HG02970 (cell line): Measurements from ENCODE around the gene PKNOX2.

ENCODE experiments used
- ATAC-seq: cut with Tn5 transposase; IDR thresholded peaks from one replicate; pipeline ENCODE4 v1.9.1; 2021; ENCODE audit warnings: mild to moderate bottlenecking, moderate library complexity, moderate number of reproducible peaks; ENCODE audit not compliant: unreplicated experiment, low FRiP score

PKNOX2 gene

GRCh38 chr11:125275905-125276618 is 111.5 kb downstream of the PKNOX2 start:
- ATAC-seq, result no peak

- ATAC-seq, result no peak
Observed at GRCh38 chr11:125276619-125276976, 112.0 kb downstream of the PKNOX2 start.

DNA sequence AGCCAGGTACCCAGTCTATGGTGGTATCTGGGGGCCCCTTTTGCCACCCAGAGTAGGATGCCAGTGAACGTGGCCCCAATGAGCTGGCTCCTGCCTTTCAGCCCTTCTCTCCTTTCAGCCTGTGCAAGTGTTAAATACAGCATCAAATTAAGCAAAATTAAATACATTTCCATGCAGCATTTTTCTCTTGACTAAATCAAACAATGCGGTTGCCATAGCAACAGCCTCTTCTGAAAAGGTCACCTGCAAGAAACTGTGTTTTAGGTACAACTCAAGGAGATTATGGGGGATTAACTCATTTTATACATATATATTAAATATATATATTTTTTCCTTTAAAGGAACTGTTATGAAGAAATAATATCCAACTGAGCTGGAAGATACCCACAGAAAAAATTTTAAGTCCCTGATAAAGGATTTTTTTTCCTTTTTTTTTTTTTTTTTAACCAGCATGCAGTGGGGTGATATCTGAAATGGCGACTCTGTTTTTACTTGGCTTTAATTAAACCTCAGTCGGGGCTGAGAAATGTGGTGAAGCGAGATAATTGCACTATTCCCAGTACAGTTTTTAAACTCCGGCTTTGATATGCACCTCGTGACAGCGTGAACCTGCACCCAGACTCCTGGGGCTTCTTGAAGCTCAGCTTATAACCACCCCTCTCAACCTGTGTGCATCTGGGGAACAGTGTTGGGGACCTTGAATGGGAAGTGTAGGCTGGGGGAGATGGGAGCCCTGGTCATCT is 115.3 kb downstream of the PKNOX2 start:
- ATAC-seq, result no peak

DNA sequence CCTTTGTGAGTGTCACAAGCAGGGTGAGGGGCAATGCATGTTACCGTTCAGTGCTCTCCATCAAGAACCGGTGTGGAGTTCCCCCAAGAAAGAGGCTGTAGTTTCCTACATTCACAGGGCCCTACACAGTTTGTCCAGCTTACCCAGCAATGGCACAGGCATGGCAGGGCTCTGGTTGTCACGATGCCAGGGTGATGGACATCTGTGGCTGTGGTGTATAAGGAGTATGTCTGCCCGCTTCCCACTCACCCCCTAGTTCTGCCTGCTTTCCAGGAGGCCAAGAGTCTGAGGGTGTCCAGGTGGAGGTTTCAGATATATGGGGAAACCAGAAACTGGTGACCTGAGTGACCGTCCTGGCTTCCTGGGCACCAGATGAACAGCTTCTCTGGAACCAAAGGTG is 116.1 kb downstream of the PKNOX2 start:
- ATAC-seq, result no peak

GRCh38 chr11:125281831-125282595 is 117.5 kb downstream of the PKNOX2 start:
- no peak for ATAC-seq

DNA sequence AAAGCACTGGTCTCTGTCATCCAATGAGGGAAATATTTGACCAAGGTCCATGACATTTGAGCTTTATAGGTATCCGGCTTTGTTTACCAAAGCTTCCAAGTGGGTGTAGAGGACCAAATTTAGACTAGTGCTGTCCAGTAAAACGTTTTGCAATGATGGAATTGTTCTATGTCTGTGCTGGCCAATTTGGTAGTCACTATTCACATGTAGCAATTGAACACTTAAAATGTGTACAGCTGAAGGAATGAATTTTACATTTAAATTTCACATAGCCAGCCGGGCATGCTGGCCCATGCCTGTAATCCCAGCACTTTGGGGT is 118.0 kb downstream of the PKNOX2 start:
- no peak for ATAC-seq

- no peak for ATAC-seq
Observed at GRCh38 chr11:125284245-125284850, 119.8 kb downstream of the PKNOX2 start.

GRCh38 chr11:125285844-125286243 is 121.3 kb downstream of the PKNOX2 start:
- no peak for ATAC-seq

DNA sequence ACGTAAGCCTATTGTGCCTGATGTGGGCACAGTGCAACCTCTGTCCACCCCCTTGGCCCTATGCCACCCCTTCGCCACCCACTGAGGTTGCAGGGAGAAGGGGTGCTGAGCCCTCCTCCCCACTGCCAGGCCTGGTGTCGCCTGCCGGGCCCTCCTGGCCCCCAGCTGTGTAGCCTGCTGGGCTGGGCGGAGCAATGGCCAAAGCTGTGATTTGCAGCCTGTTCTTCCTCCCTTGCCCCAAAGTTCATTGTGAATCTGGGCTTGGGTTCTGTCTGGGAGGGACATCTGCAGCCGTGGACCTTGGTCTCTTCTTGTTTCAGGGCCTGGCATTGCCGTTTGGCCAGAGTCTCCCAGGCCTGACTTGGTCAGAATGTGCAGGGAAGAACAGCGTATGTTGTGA is 121.9 kb downstream of the PKNOX2 start:
- no peak for ATAC-seq

GRCh38 chr11:125287491-125288210 is 123.1 kb downstream of the PKNOX2 start:
- ATAC-seq, result no peak

DNA sequence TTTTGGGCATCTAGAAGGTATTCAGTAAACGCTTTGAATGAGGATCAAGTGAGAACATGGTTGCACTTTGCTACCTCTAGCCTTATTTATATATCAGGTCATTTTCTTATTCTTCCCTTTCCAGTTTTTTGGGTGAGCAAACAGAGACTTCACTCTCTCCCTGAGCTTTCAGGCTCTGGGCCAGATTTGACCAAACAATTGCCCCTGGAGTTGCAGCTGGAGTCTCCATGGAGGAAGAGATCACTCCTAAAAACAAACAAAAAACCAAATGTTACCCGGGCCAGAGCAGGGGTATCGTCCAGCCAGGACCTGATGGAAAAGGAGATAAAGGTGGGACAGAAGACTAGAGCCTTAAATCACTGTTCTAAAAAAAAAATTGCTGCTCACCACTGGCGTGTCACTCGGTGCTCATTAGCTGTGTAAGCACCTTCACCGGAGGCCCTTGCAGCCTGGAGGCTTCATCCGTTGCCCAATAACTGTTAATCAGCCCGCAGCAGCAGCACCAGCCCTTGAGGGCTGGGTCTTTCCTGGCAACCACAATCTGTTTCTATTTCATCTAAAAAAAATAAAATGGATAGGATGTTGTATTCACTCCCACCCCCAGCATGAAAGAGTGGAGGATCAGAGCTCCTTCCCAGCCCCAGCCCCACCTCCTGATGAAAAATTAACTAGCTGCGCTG is 125.0 kb downstream of the PKNOX2 start:
- ATAC-seq, result no peak

DNA sequence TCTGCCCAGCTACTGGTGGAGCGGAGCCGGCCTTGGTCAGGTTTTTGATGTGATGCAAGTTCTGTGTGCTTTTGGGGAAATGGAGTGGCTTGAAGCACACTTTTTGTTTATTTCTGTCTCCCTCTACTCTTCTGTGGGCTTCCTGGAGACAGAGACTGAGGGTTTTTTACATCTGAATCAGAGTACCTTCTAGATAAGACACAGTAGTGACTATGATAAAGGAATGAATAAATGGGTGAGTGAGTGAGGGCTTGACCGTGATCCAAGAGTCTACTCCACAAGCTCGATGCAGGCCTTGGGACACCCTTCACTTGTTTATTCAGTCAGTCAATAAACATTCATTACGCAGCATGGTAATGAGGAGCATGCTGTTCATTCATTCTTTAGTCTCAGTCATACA is 125.7 kb downstream of the PKNOX2 start:
- no peak for ATAC-seq

DNA sequence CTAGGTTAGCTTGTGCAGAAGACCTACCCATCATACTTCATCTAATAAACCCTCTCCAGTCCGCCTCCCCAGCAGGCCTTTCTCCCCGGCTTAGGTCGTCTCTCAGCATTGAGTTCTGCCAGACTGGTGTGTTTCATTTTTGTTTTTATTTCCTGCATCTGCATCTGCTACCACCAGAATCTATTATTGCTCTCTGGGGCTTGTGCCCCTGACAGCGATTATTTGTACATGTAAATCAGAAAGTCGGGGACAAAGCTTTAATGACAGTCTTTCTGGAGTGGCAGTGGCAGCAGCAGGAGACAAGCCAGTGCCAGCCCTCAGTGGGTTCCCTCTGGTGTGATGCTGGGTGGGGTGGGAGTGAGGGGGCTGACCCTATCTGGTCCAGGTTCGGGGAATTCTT is 127.5 kb downstream of the PKNOX2 start:
- no peak for ATAC-seq

DNA sequence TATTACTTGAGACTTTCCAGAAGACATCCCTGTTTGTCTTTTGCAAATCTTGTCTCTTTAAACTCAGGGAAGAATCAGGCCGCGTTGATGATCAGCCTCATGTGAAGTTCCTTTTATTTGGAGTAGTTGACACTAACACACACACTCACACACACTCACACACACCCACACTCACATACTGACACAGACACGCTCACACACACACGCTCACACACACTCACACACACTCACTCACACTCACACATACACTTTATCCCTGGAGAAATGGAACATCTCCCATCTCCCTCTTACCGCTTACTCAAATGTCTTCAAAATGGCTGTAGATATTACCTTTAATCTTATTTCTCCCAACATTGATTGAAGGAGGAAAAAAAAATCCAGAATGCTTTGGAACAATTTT is 129.0 kb downstream of the PKNOX2 start:
- no peak for ATAC-seq

DNA sequence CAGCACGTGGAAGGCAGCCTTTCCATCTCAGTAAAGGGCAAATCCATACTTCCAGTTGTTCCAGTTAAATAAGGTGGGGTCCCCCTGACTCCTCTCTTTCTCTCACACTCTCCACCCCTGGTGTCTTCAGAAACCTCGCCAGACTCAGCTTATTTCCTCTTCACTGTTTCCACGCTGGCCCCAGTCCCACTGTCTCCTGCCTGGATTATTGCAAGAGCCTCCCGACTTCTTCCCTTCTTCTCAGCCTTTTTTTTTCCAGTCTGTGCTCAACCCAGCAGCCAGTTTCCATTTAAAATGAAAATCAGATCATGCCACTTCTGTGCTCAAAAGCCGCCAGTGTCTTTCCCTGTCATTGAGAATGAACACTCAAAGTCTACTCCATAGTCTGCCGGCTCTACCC is 131.4 kb downstream of the PKNOX2 start:
- no peak for ATAC-seq

- ATAC-seq, result no peak
Observed at GRCh38 chr11:125297346-125297915, 132.9 kb downstream of the PKNOX2 start.

- no peak for ATAC-seq
Observed at GRCh38 chr11:125299061-125299615, 134.6 kb downstream of the PKNOX2 start.

- ATAC-seq, result no peak
Observed at GRCh38 chr11:125299821-125300220, 135.3 kb downstream of the PKNOX2 start.

GRCh38 chr11:125300791-125301218 is 136.3 kb downstream of the PKNOX2 start:
- no peak for ATAC-seq
